ENCODE results near the gene ATXN7L1. TPM values are rescaled to one million over a fixed set of nuclear protein-coding genes. Genes with fewer than 3 reads are reported as not detected.

Gene ATXN7L1
- polyA plus RNA-seq, 1 of the 3 experiments (the other 2 are of a cell fraction) = 6.0 TPM

- TF ChIP-seq FOSL2 (IDR thresholded peaks at IDR 0.05; ENCODE audit: borderline replicate concordance, low read depth) (no peak), RXRA (IDR thresholded peaks at IDR 0.05; ENCODE audit: borderline replicate concordance, low read depth) (no peak), FOXJ3 (CRISPR knock-in tag; IDR thresholded peaks at IDR 0.05) (no peak), TCF12 (IDR thresholded peaks at IDR 0.05) (no peak), YY1 (IDR thresholded peaks at IDR 0.05; ENCODE audit: low read depth) (no peak), EP300 (IDR thresholded peaks at IDR 0.05; ENCODE audit: borderline replicate concordance in 1 of 2, low read depth in 1 of 2, low read length in 1 of 2) (no peak), ZBTB33 (IDR thresholded peaks at IDR 0.05; ENCODE audit: borderline replicate concordance, low read depth) (no peak), MXI1 (IDR thresholded peaks at IDR 0.05; ENCODE audit: low read depth, low read length) (no peak), CHD2 (IDR thresholded peaks at IDR 0.05; ENCODE audit: low read length, partially characterized antibody) (no peak), CTCF (IDR thresholded peaks at IDR 0.05) (no peak), NFIC (IDR thresholded peaks at IDR 0.05; ENCODE audit: borderline replicate concordance) (no peak), IRF3 (IDR thresholded peaks at IDR 0.05; ENCODE audit: low read depth, low read length) (no peak), GATA2 (CRISPR knock-in tag; IDR thresholded peaks at IDR 0.05) (no peak), TEAD4 (IDR thresholded peaks at IDR 0.05; ENCODE audit: borderline replicate concordance, insufficient read depth) (no peak)
- H3K4me3 ChIP-seq (ENCODE audit: low read depth in 2 of 2, low read length in 1 of 2) = no peak overlapping the region
- ChIA-PET POLR2A (no interaction called here), CTCF (interaction anchor here (1.0 to 1.2 kb wide), 2 partner anchors 10 to 366 kb away, joined by 3 to 4 read pairs; no protein-coding TSS in a partner anchor)
- peaks cover under 1 to 13% of the 10 kb centered on the region in 2 experiments; a peak in 2 of 4 replicates for H3K4me1 ChIP-seq (ENCODE audit: control insufficient read depth in 1 of 2, insufficient read depth in 2 of 2, low read depth in 1 of 2, low read length in 1 of 2)
- peaks cover 0 to 7% of the 10 kb centered on the region in 2 experiments for H3K36me3 ChIP-seq (replicated peaks in 1 of 2; ENCODE audit: control insufficient read depth in 1 of 2, insufficient read depth in 2 of 2, low read length in 1 of 2)
- no peak overlapping the region for H3K27ac ChIP-seq (ENCODE audit: low read depth in 2 of 2, low read length in 1 of 2)
- no peak overlapping the region for H2AFZ ChIP-seq (ENCODE audit: low read depth)
- 92% methylated on average over 12 of the region's 15 CpGs for WGBS (ENCODE audit: low lambda C conversion rate)
- no peaks in the 10 kb centered on the region for H4K20me1 ChIP-seq (ENCODE audit: insufficient read depth)
- H3K27me3 ChIP-seq (ENCODE audit: insufficient read depth) = no peaks in the 10 kb centered on the region
- H3K9ac ChIP-seq = no peak overlapping the region
- no peaks in the 10 kb centered on the region for H3K9me2 ChIP-seq
- no peaks in the 10 kb centered on the region for H3K9me3 ChIP-seq
- no peaks in the 10 kb centered on the region for H3K79me2 ChIP-seq (ENCODE audit: insufficient read depth)
- H3K4me2 ChIP-seq = no peak overlapping the region
- DNase-seq = no peak
- H3F3A ChIP-seq (replicated peaks; ENCODE audit: insufficient read depth) = peaks cover 4% of the 10 kb centered on the region
Measured at GRCh38 chr7:105788356-105788755, 88.0 kb downstream of the ATXN7L1 start.

Data from SK-N-SH (cell line).